PC-9 (cell line): ENCODE measurements around the gene ARID3A. TPM values are rescaled to one million over a fixed set of nuclear protein-coding genes. Genes with fewer than 3 reads are reported as not detected.

Experiments
- BruUV-seq: library from RNA; stranded (reverse); fragments of 400-500 nt; replicated peaks from 2 replicates; lab custom pipeline; 2021; lab: Mats Ljungman, UMichigan
- CTCF ChIA-PET: fragments of 300-600 bp; sonication (Branson Sonifier 250); formaldehyde crosslinking; loops from one replicate; lab custom pipeline; 2022; ENCODE audit warnings: antibody characterized with exemption; lab: Charles Lee
- POLR2A ChIA-PET: fragments of 300-600 bp; sonication (Branson Sonifier 250); formaldehyde crosslinking; loops from one replicate; lab custom pipeline; 2022; ENCODE audit warnings: antibody characterized with exemption; ENCODE audit not compliant: unreplicated experiment; lab: Charles Lee
- DNase-seq, 2 experiments: peaks; one replicate each; pipeline versions ENCODE4 v3.0.0 to v3.0.0-alpha.2; 2015 to 2022; ENCODE audit warnings: mixed read lengths in 1 of 2
- H2AFZ ChIP-seq: fragments of 200-600 bp; sonication (generic); 2 replicates; pipeline ENCODE4 v1.8.1; 2017; ENCODE audit warnings: antibody characterized with exemption
- H3F3A ChIP-seq: fragments of 200-600 bp; sonication (generic); 2 replicates; pipeline ENCODE4 v1.8.1; 2017; ENCODE audit warnings: antibody characterized with exemption, mild to moderate bottlenecking, low read depth; ENCODE audit not compliant: insufficient read depth
- H3K27ac ChIP-seq: fragments of 200-600 bp; sonication (generic); 2 replicates; pipeline ENCODE4 v1.6.1; 2016; ENCODE audit warnings: mixed run types
- H3K27me3 ChIP-seq: fragments of 200-600 bp; sonication (generic); 2 replicates; pipeline ENCODE4 v1.6.1; 2016; ENCODE audit warnings: low read depth, mixed run types; ENCODE audit not compliant: insufficient read depth
- H3K36me3 ChIP-seq: fragments of 200-600 bp; sonication (generic); 2 replicates; pipeline ENCODE4 v1.6.1; 2016; ENCODE audit warnings: low read depth, mixed run types
- H3K4me1 ChIP-seq: fragments of 200-600 bp; sonication (generic); replicated peaks from 2 replicates; pipeline ENCODE4 v1.6.1; 2016; ENCODE audit warnings: mixed run types; ENCODE audit not compliant: insufficient read depth
- H3K4me2 ChIP-seq: fragments of 200-600 bp; sonication (generic); 2 replicates; pipeline ENCODE4 v1.6.1; 2017; ENCODE audit warnings: mixed run types
- H3K4me3 ChIP-seq: fragments of 200-600 bp; sonication (generic); 2 replicates; pipeline ENCODE4 v1.6.1; 2016; ENCODE audit warnings: mixed run types
- H3K79me2 ChIP-seq: fragments of 200-600 bp; sonication (generic); 2 replicates; pipeline ENCODE4 v1.6.1; 2017; ENCODE audit warnings: low read depth, mixed run types
- H3K9me2 ChIP-seq: fragments of 200-600 bp; sonication (generic); 2 replicates; pipeline ENCODE4 v1.8.1; 2017; ENCODE audit warnings: mild to moderate bottlenecking; ENCODE audit not compliant: insufficient read depth
- H3K9me3 ChIP-seq: fragments of 200-600 bp; sonication (generic); 2 replicates; pipeline ENCODE4 v1.8.1; 2016; ENCODE audit warnings: low read depth; ENCODE audit not compliant: insufficient read depth
- H4K20me1 ChIP-seq: fragments of 200-600 bp; sonication (generic); 2 replicates; pipeline ENCODE4 v1.8.1; 2017; ENCODE audit not compliant: insufficient read depth
- CTCF ChIP-seq: fragments of 200-600 bp; sonication (generic); conservative IDR thresholded peaks from 2 replicates; pipeline ENCODE4 v1.6.1; 2017; ENCODE audit warnings: mixed run types, antibody characterized with exemption, mild to moderate bottlenecking, moderate library complexity
- EZH2 ChIP-seq: fragments of 200-600 bp; sonication (generic); IDR thresholded peaks from 2 replicates; pipeline ENCODE4 v1.8.0; 2017; ENCODE audit warnings: antibody characterized with exemption, low read depth
- intact Hi-C: fragments of 100-400 bp; cut with micrococcal nuclease; formaldehyde crosslinking; loops from one replicate; pipeline ENCODE4 v1.10.0; 2022; ENCODE audit not compliant: unreplicated experiment
- total RNA-seq: library from RNA; stranded (reverse); gene quantifications from 2 replicates; pipeline ENCODE4 v1.2.3, GENCODE V29; 2021

Gene ARID3A
- total RNA-seq, 1 experiment from 2014 or later, result 10.7 TPM

DNA sequence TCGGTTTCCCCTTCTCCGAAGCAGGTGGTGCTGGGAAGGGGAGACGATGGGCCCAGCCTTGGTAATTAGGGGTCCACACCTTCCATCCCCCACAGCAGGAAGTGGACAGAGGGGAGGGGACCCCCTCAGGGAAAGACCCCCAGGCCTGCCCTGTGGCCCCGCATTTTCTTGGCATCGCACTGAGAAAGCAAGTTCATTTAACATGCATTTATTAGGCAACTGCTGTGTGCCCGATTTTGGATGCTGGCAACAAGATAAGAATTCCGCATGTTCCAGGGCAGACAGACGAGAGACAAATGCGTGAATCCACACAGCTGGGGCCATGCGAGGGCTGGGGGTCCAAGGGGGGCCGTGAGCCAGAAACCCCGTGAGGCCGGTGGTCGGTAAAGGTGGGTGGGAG, 28.4 kb downstream of the ARID3A start:
- no peaks in the 10 kb centered on the region for H3K36me3 ChIP-seq
- peaks cover 54% of the 10 kb centered on the region for H3K4me1 ChIP-seq
- H3K27me3 ChIP-seq, result no peaks in the 10 kb centered on the region
- H3K4me2 ChIP-seq, result no peak overlapping the region
- ChIA-PET POLR2A (no interaction called here), CTCF (no interaction called here)
- no peaks in the 10 kb centered on the region for H3K9me2 ChIP-seq
- H2AFZ ChIP-seq, result no peak overlapping the region
- peaks cover 30% of the 10 kb centered on the region; the same call in 1 of the 2 replicates for H3F3A ChIP-seq
- H3K79me2 ChIP-seq, result 0 out of 2 replicates have a peak, but pooled peaks cover 4% of the 10 kb centered on the region
- no peak for DNase-seq
- no peaks in the 10 kb centered on the region for H4K20me1 ChIP-seq
- TF ChIP-seq CTCF, result no peak
- no peak for TF ChIP-seq EZH2
- intact Hi-C loops, result no loop called here
- no peaks in the 10 kb centered on the region for H3K9me3 ChIP-seq
- BruUV-seq, result no TSS peak
- H3K27ac ChIP-seq, result no peak overlapping the region
- no peak overlapping the region for H3K4me3 ChIP-seq

- H3K9me3 ChIP-seq, result no peaks in the 10 kb centered on the region
- peak overlapping the region; percentile 73; the same call in 1 of the 2 replicates for H3K4me2 ChIP-seq
- CTCF ChIA-PET, result no interaction called here
- no peak overlapping the region for H2AFZ ChIP-seq
- POLR2A ChIA-PET, result no interaction called here
- H3K4me3 ChIP-seq, result no peak overlapping the region
- no peak for DNase-seq
- H3K9me2 ChIP-seq, result no peaks in the 10 kb centered on the region
- peaks cover 34% of the 10 kb centered on the region; the same call in 1 of the 2 replicates for H3F3A ChIP-seq
- H3K79me2 ChIP-seq, result 0 out of 2 replicates have a peak, but pooled peaks cover 4% of the 10 kb centered on the region
- H3K4me1 ChIP-seq, result peaks cover 54% of the 10 kb centered on the region
- H3K27me3 ChIP-seq, result no peaks in the 10 kb centered on the region
- H4K20me1 ChIP-seq, result no peaks in the 10 kb centered on the region
- no peak overlapping the region for H3K27ac ChIP-seq
- H3K36me3 ChIP-seq, result no peaks in the 10 kb centered on the region
- intact Hi-C loops, result no loop called here
- TF ChIP-seq EZH2, result no peak
- no peak for TF ChIP-seq CTCF
- BruUV-seq, result no TSS peak
Observed at GRCh38 chr19:954672-955494, 29.0 kb downstream of the ARID3A start.

GRCh38 chr19:955803-956765, 30.2 kb downstream of the ARID3A start:
- Histone ChIP-seq H3K4me2 (peak overlapping the region; percentile 73), H3K9me3 (no peaks in the 10 kb centered on the region), H3K79me2 (0 out of 2 replicates have a peak, but pooled peaks cover 4% of the 10 kb centered on the region), H3K4me1 (peaks cover 54% of the 10 kb centered on the region), H3K36me3 (no peaks in the 10 kb centered on the region), H3K9me2 (no peaks in the 10 kb centered on the region), H4K20me1 (no peaks in the 10 kb centered on the region), H3K27me3 (no peaks in the 10 kb centered on the region), H2AFZ (peak overlapping the region; percentile 62), H3K27ac (peak overlapping the region; percentile 81), H3K4me3 (peak overlapping the region; percentile 54), H3F3A (peaks cover 30% of the 10 kb centered on the region; the same call in 1 of the 2 replicates)
- DNase-seq, result peak; percentile 83 to 87
- POLR2A ChIA-PET, result interaction anchor here (0.5 to 0.7 kb wide), 3 partner anchors 19 to 22 kb away, joined by 3 to 27 read pairs (median 6); no protein-coding TSS in a partner anchor
- no TSS peak for BruUV-seq
- CTCF ChIA-PET, result no interaction called here
- TF ChIP-seq CTCF, result no peak
- TF ChIP-seq EZH2, result no peak
- intact Hi-C loops, result no loop called here
